NOMO-1 treated with DMSO at 0.1 percent for 48 hours (cell line): ENCODE results near the gene NAP1L5.
A peak's percentile ranks its signal among the peaks of the same experiment; 100 is the strongest.

Experiments used
- DNase-seq: peaks from one replicate; lab custom pipeline; 2025; ENCODE audit not compliant: unreplicated experiment; lab: John Stamatoyannopoulos, UW

The NAP1L5 gene

DNA sequence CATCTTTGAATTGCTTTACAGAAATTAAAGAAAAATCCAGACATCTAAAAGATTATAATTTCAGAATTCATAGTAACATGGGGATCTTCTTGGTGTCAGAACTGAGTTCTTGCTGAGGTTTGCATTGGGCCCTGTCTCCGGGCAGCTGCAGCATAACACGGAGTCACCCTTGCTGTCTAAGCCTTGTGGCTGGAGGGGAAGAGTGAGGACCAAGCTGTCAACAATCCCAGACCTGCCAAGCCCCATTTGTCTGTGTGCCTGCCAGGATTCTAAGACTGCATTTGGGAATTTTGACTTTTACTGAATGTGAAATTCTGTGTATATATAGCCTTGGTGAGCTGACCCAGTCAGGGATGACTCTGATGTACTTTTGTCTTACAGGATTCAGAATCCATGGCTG lies 25.2 kb upstream of the NAP1L5 start:
- DNase-seq: no peak

DNA sequence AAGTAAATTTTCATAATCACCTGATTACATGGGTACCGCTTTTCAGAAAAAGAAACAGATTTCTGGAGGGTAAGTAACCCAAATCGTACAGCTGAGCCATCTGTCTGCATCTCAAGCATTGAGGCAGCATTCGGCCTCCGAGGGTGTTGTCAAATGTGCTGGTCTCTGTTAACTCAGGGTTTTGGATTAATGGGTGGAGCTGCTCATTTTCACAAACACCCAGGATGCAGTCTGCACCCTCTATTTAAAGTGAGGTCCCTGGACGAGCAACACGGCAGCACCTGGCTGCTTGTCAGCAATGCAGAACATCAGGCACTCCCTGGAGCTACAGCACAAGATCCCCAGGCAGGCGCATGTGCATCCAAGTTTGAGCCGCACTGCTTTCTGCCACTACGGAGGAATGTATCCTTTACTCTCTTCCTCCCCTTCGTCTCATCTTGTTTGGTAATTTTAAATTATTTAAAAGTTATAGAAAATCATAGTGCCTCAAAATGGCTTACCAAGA lies 24.7 kb upstream of the NAP1L5 start:
- DNase-seq: no peak

- DNase-seq: no peak
Observed at GRCh38 chr4:88720451-88721428, 23.1 kb upstream of the NAP1L5 start.

GRCh38 chr4:88719381-88719780 lies 21.8 kb upstream of the NAP1L5 start:
- peak; percentile 17 for DNase-seq

DNA sequence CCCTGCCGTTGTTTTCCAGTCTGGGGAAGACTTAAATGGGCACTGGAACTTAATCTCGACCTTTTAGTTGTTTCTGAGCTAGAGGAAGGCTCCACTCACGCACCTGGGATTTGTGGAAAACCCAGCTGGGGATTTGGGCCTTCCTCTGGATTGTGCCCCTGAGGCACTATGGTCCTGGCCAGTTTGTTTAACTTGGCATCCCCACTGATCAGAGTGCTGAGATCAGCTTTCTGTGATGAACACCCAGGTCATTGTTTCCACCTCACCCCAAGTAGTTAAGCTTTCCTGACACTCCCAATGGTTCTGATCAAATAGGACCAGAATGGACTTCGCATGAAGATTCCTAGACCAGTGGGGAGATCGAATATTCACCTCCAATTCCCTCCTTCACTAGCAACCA lies 20.5 kb upstream of the NAP1L5 start:
- no peak for DNase-seq

GRCh38 chr4:88713782-88714181 lies 16.2 kb upstream of the NAP1L5 start:
- DNase-seq: no peak

DNA sequence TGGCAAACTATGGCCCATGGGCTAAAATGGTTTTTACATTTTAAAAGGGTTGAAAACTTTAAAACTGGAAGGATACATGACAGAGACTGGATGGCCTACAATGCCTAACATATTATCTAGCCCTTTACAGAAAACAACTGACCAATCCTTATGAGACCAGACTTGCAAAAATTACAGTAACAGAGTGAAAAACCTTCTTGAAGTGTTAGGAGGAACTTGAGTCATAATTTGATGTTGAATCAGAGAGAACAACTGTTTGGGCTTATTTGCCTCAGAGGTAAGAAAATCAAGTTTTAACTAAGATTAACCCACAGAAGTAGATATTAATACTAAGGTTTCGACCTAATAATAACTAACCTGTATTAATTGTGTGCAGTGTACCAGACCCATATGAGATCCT lies 12.4 kb upstream of the NAP1L5 start:
- no peak for DNase-seq

DNA sequence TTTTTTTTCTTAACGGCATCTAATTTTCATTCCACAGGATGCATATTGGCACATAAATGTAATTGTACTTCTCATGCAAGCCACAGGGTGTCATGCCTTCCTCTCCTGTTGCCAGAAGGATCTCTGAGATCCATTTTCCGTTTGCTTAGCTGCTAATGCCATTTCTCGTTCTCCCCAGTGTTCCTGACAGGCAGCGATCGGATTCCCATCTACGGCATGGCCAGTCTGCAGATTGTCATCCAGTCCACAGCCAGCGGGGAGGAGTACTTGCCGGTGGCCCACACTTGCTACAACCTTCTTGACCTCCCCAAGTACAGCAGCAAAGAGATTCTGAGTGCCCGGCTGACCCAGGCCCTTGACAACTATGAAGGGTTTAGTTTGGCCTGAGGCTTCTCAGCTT lies 8.9 kb upstream of the NAP1L5 start:
- no peak for DNase-seq

DNA sequence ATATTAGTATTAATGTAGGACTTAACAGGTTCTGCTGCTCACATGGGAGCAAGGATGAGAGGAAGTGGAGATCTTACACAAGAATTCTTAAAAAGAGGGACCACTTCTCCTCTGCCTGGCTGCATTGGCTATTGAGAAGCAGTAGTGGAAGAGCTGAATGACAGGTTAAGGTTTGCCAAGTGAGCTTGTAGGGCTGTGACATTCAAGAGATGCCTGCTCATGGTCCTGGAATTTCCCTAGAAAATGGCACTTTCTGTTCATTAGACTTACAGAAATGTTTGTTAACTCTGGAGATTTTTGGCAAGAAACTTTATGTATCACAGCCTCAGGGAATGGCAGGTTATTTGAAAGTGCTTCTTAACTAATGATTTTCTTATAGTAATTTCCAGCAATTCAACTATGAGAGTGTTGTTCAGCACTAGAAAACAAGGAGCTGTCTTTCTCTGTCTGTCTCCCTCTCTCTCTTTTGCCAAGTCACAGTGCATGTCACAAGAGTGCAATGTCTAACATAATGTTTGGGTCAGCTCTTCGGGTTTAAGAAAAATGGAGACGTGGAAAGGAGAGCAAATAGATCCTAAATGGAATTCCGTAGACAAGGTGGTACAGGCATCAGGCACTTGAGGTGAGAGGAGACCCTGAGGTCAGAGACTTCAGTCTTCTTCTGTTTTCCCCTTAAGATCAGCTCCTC lies 8.3 kb upstream of the NAP1L5 start:
- no peak for DNase-seq

DNA sequence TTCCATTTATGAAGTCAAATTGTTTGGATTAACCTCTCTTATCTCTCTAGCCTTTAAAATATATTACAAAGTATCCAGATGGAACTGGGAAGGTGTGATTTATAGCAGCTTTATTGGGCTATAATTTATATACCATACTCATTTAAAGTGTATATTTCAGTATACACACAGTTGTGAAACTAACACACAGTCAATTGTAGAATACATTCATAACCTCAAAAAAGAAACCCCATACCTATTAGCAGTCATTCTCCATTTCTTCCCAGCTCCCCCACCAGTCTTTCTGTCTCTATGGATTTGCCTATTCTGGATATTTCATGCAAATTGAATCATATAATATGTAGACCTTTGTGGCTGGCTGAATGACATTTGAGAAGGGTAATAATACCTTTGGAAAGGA lies 7.6 kb upstream of the NAP1L5 start:
- DNase-seq: no peak

DNA sequence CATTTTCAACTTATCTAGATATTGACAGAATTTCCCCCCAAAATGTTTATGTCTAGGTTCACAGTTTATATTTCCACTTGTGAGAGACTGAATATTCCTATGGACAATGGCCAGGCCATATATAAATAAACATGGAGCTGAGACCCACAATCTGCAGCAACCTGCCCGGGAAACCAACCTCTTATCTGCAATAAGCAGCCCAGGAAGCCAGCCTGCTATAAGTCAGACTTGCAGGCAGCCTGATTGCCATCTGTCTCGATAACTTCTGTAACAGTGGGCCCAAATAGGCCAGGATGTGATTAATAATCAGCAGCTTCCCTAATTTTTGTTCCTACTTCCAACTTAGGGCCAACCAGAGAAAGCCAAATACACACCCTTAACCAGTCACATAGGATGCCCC lies 5.2 kb upstream of the NAP1L5 start:
- DNase-seq: no peak

GRCh38 chr4:88698519-88698918 lies 890 bp upstream of the NAP1L5 start:
- DNase-seq: no peak

GRCh38 chr4:88697141-88697540 lies 488 bp downstream of the NAP1L5 start:
- DNase-seq: no peak

DNA sequence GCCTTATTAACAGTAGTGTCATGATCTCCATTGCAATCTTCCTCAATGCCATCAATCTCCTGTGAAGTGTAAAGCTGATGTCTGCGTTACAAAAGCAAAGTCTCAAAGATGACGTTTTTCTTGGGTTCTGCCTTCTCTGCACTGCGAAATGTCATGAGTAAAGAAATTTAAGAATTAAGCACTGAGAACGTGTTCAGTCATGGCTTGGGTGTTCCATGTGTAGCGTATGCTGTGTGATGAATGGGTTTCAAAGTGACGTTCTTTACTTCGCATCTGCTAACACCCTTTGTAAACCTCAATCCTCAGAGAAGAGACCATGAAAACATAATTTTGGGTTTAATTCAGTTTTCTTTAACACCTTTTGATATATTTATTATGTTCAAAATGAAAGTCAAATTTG lies 999 bp downstream of the NAP1L5 start:
- no peak for DNase-seq

DNA sequence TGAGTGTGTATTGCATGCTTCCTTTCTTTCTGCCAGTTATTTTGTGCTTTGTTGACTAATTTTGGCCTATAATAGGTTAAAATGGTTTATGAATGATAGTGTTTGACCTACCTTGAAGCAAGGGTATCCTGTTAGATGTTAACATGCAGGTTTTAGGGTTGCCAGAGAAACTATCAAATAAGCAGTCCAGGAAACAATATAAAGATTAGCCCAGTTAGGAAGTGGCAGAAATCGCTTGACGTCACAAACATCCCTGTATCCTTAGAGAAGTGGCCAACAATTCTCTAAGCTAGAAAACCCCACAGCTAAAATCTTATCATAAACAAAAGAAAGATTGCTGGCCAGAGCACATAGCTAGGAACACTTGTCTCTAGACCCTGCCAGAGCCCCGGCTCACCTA lies 3.8 kb downstream of the NAP1L5 start:
- no peak for DNase-seq

GRCh38 chr4:88690355-88690754 lies 7.3 kb downstream of the NAP1L5 start:
- no peak for DNase-seq

- no peak for DNase-seq
Observed at GRCh38 chr4:88681209-88681608, 16.4 kb downstream of the NAP1L5 start.

GRCh38 chr4:88675543-88675942 lies 22.1 kb downstream of the NAP1L5 start:
- DNase-seq: no peak

DNA sequence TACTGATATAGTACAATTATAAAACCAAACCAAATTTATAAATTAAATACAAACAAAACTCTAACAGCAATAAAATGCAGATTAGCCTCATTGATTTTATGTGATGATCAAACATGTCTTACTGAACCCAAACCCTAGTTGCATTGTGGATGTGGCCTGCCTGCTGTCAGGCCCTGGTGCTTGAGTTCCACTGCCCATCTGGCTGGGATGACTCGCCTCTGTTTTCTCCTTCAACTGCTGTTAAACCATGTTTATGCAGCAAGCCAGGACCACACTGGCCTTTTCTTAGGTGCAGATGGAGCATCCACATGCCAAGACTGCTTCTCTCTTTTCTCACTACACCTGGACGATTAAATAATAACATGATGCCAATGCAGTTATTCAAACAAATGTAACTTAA lies 22.6 kb downstream of the NAP1L5 start:
- DNase-seq: no peak

DNA sequence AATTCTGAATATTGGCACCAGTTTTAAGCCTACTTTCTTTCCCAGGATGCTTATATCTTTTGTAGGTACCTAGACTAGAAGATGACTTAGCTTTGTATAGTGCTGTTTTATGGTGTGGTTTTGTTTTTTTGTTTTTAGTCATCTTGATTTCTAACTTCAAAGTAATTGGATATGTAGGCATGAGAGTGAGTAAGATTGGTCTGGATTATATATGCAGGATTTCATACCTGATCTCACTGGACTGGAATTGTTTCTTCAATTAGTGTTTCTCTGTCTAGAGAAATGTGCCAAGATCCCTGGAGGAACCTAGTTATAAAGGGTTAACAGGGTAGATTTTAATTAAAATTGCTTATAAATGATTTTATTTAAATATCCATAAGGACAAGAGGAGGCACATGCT lies 23.1 kb downstream of the NAP1L5 start:
- DNase-seq: no peak

DNA sequence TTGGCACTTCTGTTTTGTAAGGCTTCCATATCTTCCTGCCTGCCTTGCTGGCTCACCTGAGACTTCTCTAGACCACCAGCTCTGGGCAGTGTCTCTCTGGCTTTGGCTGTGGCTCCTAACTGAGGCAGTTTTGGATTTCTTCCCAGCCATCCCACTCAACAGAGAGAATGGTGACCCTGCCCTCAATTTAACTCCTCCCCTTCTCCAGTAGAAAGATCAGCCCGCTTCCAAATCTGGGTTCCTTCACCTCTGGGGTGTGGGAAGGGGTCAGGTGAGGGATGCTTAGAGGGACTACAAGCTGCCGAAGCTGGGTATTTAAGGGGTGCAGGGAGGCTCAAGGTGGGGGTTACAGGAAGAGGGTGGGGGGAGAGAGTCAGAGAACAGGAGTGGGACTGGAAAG lies 23.7 kb downstream of the NAP1L5 start:
- no peak for DNase-seq

- peak; percentile 2 for DNase-seq
Observed at GRCh38 chr4:88672987-88673386, 24.6 kb downstream of the NAP1L5 start.
